ENCODE measurements around the gene GLDC.
"Not testable (repeated sequence)": the region's sequence is repeated elsewhere in the genome, so short reads cannot be mapped to it uniquely, and the experiment has no call there.

The GLDC gene

DNA sequence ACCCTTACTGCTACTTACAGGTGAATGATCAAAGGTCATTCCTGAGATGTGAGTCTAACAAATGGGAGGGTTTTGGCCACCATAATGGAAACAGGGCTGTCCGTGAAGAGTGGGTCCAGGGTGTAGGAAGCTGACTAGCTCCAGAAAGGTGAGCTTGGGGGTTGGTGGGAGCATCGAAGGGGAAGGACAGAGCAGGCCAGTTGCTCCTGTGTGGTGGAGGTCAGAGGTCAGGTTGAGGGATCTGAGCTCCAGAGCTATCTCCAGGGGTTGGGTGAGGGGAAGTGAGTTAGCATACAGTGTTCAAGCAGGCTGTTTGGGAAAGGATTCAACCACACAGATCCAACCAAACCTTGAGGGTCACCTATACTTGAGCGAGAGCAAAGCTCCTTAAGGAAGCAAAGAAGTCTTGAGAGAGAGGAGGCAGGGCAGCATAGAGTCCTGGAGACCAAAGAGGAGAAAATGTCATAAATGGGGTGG is 18.7 kb upstream of the GLDC start:
- DNase-seq (ENCODE audit: low spot score): no peak

DNA sequence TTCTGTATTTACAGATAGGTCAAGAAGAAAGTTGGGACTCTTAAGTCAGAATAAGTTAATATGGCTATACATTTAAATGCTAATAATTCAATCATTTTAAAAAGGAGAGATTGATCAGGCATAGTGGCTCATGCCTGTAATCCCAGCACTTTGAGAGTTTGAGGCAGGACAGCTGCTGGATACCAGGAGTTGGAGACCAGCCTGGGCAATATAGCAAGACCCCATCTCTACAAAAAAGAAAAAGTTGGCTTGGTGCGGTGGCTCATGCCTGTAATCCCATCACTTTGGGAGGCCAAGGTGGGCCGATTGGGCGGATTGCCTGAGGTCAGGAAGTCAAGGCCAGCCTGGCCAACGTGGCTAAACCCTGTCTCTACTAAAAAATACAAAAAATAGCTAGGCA is 15.0 kb upstream of the GLDC start:
- DNase-seq (ENCODE audit: low spot score): no peak

DNA sequence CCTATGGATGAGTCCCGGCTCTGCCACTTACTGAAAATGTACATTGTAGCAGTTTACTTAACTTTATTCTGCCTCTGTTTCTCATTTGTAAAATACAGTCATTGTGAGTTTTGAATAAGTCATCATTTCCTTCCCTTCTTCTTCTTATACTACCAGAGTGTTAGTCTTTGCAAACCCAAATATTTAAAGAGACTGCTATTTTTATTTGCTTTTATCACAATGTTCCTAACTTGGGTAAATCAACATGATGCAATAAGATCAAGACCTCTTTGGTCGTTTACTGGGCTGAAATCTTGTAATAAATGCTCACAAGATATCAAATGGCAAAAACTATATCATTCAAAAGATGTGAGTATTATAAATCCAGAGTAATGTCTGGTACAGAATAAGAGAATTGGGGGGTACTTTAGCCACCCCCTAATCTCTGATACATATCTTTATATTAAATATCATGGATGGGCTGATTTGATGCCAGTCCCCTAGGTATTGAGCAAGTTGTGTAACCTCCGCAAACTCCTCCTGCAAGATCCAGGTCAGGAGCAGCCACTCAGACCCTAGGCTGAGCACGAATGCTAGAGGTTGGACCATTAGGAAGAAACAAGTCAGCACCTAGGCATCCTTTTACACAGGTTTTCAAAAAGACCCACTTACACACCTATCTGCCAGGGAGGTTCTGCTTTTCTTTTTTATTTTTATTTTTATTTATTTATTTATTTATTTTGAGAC is 13.3 kb upstream of the GLDC start:
- no peak for DNase-seq (ENCODE audit: low spot score)

DNA sequence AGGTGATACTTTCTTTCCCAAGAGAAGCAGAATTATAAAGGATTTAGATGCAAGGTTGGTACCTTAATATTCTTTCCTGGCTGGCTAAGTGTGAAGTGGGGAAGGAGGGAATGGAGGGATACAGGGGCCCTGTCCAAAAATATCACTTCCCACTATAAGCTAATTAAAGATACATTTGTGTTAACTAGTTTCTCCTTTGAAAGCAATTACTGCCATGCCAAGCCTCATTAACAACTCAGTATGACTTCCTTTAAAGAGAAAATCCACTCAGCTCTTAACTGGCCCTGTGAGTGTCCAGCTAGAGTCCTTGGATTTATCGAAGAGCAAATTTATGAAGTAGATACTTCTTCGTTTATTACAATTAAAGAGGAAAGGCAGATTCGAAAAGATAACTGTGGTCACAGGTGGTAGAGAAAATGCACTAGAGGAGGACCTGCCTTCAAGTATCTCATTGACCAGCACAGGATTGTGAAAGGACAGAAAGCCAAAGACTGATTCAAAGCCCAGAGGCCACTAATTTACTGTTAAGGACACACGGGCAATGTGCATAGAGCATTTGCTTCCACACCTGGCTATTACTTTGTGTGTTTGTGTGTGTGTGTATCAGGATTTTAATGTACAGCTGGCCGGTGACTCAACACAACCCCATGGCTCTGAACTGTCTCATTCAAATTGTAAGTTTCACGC is 11.2 kb upstream of the GLDC start:
- no peak for DNase-seq (ENCODE audit: low spot score)

DNA sequence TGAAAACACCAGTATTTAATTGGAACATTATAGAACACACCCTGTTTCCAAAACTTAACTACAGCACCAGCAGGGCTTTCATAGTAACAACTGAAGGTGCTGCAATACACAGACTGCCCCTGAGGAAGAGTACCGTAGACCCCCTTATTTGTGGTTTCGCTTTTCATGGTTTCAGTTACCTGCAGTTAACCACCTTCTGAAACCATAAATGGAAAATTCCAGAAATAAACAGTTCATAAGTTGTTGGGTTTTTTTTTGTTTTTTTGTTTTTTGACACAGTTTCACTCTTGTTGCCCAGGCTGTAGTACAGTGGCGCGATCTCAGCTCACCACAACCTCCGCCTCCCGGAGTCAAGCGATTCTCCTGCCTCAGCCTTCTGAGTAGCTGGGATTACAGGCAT is 9.5 kb upstream of the GLDC start:
- DNase-seq (ENCODE audit: low spot score): no peak

DNA sequence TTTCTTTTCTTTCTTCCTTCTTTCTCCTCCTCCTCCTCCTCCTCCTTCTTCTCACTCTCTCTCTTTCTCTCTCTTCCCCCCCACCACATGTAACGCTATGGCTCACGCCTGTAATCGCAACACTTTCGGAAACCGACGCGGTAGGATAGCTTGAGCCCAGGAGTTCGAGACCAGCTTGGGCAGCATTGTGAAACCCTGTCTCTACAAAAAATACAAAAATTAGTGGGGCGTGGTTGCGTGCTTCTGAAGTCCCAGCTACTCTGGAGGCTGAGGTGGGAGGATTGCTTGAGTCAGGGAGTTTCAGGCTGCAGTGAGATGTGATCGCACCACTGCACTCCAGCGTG is 736 bp upstream of the GLDC start:
- no peak for DNase-seq (ENCODE audit: low spot score)

DNA sequence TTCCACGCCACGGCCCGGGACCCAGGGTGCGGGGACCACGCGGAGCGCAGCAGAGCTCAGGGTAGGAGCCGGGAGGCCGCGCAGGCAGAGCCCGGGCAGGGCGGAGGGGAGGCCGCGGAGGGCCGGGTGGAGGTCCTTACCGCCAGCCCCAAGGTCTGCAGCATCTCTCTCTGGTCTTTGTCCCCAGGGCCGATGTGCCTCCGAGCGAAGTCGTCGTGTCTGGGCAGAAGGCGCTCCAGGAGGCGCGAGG is 499 bp downstream of the GLDC start:
- not testable (repeated sequence) for DNase-seq (ENCODE audit: low spot score)

DNA sequence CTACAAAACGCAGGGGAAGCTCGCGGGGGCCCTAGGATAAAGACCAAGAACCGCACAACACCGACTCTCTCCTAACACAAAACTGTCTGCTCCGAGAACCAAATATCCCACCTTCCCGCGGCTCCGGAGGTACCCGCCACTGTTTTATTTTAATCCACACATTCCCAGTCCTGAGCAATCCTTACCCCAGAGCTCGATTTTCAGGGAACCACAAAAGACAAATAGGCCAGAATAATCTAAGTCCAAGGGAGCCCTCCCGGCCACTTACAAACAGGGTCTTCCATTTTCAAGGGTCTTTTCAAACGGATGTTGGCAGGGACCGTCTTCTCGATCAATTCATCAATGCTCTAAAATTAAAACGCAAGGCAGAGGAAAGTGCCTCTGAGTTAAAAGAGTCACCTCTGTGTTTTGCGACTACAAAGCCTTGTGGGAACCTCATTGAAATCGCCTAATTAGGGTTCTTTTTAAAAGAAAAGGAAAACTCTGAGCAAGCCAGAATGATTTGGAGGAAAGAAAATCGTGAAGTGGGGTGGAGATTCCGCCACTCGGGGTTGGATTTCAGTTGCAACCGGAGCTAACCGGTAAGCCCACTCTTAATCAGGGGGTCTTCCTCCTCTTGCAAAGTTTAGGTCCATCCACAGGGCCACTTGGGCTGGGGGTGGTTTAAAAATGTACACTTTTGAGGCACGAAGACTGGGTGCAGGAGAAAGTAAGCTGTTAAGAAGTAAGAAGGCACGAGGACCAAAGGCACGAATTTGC is 1.0 kb downstream of the GLDC start:
- no peak for DNase-seq (ENCODE audit: low spot score)

DNA sequence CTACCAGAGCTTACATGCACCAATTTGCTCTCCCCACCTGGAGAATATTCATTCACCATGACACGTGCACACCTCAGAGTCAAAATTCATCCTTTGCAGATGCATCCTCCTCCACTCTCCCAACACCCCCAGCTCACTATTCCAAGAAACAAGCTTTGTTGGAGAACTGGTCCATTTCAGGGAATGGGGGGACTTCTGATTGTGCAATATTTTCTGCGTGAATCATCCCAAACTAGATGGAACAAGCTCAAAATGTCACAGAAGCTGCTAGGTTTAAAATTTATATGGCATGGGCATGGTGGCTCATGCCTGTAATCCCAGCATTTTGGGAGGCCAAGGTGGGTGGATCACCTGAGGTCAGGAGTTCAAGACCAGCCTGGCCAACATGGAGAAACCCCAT is 3.6 kb downstream of the GLDC start:
- DNase-seq (ENCODE audit: low spot score): no peak

DNA sequence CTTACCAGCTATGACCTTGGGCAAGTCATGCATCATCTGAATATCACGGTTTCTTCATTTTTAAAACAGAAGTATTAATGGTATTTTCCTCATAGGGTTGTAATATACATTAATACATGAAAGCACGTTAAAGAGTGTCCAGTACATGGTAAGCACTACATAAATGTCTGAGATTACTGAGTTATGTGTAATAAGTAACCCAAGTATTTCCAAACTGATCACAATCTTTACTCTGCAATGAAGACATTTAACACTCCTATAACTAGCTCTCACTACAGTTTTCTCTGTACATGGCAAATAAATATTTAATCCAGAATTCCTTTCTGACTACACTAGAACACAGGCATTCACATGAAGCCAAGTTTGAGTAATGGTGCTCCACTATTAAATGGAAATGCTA is 4.0 kb downstream of the GLDC start:
- DNase-seq (ENCODE audit: low spot score): no peak

DNA sequence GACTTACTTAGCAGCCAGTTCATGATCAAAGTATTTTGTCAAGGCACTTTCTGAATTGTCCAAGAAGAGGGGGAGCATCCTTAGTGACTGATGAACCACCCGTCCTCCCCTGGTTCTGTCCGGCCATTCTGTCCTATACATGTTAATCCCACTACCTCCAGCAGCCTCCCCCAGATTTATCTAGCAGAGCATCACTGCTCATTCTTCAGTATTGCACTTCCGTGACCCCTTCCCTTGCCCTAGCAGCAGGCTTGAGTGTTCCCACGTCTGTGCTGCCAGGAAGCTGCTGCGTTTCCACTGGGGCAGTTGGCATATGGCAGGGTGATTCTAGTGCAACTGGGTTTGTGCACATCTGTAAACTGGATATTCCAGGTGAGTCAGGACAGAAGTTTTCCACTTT is 4.5 kb downstream of the GLDC start:
- DNase-seq (ENCODE audit: low spot score): no peak

DNA sequence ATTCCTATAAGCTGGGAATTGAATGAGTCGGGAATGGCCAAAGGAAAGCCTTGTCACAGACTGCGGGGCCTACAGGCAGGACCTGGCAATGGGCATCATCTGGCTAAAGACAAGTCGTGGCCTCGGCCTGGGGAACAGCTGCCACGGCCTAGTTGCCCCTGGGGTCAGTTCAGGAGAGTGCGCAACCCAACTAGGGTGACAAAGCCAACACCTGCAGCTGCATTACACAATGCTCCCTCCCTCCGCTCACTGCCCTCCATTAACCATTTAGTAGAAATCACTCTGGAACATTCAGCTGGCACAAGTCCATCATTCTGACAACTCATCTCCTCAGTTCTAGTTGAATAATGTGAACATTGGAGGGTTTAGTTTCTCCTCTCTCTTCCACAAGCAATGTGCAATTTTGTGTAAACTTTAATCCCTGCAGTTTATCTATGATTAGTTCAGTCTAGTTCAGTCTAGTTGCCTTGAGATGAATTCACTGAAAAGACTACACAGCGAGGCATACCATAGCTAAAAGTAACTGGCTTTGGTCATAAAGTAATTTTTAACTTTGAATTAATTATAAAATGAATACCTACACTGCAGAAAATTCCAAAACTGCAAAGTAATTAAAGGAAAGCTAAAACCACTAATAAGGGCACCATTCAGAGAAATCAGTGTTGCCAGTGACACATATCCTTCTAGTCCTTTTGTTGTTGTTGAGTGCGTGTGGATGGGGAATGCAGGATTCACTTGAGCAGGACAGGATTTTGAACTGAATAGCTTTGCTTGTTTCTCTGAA is 5.1 kb downstream of the GLDC start:
- no peak for DNase-seq (ENCODE audit: low spot score)

DNA sequence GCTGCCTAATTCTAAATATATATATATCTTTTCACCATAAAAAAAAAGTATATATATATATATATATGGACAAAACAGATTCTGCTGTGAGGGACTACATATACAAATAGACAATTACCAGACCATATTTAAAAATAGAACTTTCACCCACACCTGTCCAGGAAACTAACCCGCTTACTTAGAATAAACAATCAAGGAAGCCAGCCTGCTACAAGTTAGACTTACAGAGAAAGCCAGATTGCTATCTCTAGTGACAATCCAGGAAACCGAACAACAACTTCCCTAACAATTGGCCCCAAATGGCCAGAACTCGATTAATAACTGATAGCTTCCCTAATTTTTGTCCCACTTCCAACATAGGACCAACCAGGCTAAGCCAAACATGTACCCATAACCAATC is 5.9 kb downstream of the GLDC start:
- DNase-seq (ENCODE audit: low spot score): no peak

DNA sequence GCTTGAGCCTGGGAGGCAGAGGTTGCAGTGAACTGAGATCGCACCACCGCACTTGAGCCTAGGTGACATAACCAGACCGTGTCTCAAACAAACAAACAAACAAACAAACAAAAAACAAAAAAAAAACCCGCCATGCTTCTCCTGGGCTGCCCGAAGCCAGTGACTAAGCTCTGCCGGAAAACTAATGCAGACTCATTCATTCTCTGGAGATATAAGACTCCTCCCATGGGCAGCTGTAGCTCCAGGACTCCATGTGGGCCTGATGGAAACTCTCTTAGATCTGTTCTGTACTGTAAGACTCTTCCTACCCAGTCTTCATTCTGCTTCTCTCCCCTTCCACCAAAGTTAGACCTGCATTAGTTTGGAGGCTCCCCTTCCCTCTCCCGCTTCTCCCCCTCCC is 11.1 kb downstream of the GLDC start:
- no peak for DNase-seq (ENCODE audit: low spot score)

DNA sequence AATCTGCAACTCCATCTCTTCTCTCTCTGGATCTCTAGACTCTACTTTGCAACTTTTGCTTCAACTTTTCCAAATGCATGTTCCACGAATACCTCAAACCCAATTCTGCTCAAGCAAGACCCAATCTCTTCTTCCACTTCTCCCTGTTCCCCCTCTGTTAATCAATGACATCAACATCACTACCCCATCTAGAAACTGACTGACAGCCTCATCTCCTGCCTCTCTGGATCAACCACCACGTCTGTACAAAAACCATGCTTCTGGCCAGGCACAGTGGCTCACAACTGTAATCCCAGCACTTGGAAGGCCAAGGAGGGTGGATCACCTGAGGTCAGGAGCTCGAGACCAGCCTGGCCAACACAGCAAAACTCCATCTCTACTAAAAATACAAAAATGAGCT is 12.2 kb downstream of the GLDC start:
- DNase-seq (ENCODE audit: low spot score): no peak

DNA sequence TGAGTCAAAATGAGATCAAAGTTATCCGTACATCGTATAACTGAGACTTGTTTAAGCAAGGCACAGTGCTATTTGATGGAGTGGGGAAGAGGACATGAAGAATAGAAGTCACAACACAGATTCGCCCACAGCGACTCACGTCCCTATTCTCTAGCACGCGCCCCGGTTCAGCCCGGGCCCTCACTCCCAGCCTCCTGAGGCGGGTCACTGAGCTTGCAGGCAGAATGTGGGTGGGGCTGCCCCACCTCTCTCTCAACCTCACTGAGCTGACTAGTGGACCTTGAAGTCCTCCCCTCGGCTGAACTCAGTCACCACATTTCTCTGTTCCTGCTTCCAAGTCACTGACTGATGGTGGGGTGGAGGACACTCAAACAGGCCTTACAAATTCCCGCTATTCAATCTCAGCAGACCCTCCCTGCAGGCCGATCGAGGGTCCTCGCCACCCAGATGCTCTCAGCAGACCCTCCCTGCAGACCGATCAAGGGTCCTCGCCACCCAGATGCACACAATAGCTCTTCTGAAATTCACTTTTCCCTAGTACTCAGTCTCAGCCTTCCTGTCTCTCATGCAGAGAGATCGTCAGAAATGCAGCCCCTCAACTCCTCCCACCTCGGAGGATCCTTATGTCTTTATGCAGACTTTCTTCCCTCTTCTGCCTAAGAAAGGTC is 12.9 kb downstream of the GLDC start:
- no peak for DNase-seq (ENCODE audit: low spot score)

DNA sequence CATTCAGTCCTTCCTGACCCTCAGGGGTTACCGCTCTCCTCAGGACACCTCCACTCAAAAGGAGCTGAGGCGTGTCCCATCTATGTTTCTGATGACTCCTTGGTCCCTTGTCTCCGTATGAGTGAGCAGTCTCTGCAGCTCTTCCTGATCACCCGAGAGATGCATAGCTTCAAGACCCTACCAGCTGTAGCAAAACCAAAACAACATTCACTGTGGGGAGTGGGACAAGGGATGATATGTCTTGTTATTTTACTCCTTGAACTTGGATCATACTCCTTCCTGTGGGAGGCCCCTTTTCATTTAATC is 14.4 kb downstream of the GLDC start:
- no peak for DNase-seq (ENCODE audit: low spot score)

DNA sequence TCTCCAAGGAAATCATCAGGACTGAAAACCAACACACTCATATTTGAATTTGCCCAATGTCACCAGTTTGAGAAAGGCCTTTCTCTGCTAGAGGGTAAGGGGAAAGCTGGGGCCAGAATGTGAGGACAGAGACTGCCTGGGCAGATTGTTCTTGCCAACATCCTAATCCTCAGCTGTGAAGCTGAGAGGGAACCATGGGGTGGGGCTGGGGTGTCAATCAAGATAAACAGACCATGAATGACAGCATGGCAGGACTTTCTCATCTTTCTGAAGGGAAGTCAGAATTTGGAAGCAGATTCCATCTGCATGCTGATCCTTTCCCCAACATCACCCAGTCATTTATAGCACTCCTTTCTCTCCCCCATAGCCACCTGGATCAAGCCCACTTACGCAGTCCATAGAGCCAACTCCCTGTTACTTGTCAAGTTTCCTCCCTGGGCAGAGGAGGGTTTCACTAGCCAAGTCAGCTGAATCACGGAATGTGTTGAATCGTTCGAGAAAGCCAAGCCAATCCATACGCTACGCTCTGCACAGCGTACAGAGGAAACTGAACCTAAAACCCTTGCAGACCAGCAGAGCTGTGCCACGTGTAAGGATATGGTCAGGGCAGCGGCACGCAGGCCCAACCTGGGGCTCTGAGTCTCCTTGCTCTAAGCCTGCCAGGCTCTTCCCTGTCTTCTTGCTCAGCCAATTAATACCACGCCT is 14.9 kb downstream of the GLDC start:
- DNase-seq (ENCODE audit: low spot score): no peak

DNA sequence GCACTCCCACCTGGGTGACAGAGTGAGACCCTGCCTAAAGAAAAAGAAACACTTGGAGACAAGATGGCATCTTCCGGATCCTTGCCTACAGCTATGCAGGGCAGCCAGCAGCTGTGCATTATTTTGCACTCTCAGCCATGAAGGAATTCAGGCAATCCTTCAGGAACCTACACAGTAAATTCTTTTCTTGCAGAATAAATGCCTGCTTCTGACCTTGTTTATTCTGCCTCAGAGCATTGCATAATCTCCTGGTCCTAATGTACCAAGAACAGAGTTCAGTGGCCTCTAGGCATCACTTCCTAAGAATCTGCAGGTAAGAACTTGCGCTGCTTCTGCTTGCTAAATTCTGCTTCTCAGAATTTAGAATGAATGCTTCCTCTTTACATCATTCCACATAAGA is 16.8 kb downstream of the GLDC start:
- DNase-seq (ENCODE audit: low spot score): no peak

DNA sequence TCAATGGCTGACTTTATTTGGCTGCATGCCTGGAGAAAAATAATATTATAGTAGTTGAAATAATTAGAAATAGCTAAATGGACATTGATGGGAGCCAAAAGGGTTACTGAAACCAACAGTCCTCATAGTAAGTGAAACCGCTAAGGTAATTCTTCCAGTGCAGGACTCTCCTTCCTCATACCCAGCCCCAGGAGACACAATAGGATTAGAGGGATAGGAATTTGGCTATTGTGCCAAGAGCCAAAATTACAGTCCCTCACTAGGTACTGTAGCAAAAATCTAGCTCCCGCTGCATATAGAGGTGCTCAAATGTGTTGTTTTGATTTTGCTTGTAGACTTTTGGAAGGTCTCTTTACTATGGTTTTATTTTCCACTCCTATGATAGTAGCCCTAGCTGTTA is 20.2 kb downstream of the GLDC start:
- no peak for DNase-seq (ENCODE audit: low spot score)

DNA sequence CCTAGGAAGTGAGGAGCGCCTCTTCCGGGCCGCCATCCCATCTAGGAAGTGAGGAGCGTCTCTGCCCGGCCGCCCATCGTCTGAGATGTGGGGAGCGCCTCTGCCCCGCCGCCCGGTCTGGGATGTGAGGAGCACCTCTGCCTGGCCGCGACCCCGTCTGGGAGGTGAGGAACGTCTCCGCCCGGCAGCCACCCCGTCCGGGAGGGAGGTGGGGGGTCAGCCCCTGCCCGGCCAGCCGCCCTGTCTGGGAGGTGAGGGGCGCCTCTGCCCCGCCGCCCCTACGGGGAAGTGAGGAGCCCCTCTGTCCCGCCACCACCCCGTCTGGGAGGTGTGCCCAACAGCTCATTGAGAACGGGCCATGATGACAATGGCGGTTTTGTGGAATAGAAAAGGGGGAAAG is 22.7 kb downstream of the GLDC start:
- DNase-seq (ENCODE audit: low spot score): not testable (repeated sequence)

DNA sequence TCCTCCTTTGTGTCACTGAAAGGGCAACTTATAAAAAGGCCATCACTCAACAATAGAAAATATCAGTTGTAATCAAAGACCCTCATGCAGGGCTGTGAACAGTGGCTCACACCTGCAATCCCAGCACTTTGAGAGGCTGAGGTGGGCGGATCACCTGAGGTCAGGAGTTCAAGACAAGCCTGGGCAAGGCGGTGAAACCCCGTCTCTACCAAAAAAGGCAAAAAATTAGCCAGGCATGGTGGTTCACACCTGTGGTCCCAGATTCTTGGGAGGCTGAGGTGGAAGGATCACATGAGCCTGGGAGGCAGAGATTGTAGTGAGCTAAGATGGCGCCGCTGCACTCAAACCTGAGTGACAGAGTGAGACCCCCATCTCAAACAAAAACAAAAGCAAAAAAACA is 24.7 kb downstream of the GLDC start:
- no peak for DNase-seq (ENCODE audit: low spot score)
